RWPE2 (cell line): ENCODE results near the gene CDC42.

Source experiments
- ATAC-seq: fragments of 200-7000 bp; cut with Tn5 transposase; 3 replicates; pipeline ENCODE4 v1.9.1; 2021; ENCODE audit warnings: low read depth
- DNase-seq: peaks from one replicate; pipeline ENCODE4 v3.0.0-alpha.2; 2020; ENCODE audit warnings: low spot score
- H3K27ac ChIP-seq: fragments of 450-650 bp; 2 replicates; pipeline ENCODE4 v1.5.1; 2017; ENCODE audit warnings: mild to moderate bottlenecking; ENCODE audit not compliant: poor library complexity, severe bottlenecking
- H3K27me3 ChIP-seq: fragments of 250-450 bp; sonication (Bioruptor Pico); 2 replicates; pipeline ENCODE4 v1.5.1; 2021; ENCODE audit warnings: mild to moderate bottlenecking, moderate library complexity; ENCODE audit not compliant: insufficient read depth, poor library complexity, severe bottlenecking
- H3K36me3 ChIP-seq: fragments of 250-450 bp; sonication (Bioruptor Pico); 2 replicates; pipeline ENCODE4 v1.5.1; 2020; ENCODE audit warnings: low read depth, mild to moderate bottlenecking, moderate library complexity
- H3K4me1 ChIP-seq: fragments of 250-450 bp; sonication (Bioruptor Pico); 2 replicates; pipeline ENCODE4 v1.5.1; 2021; ENCODE audit warnings: mild to moderate bottlenecking, moderate library complexity; ENCODE audit not compliant: insufficient read depth, poor library complexity, severe bottlenecking
- H3K4me3 ChIP-seq: fragments of 250-450 bp; sonication (Bioruptor Pico); 2 replicates; pipeline ENCODE4 v1.5.1; 2021; ENCODE audit warnings: mild to moderate bottlenecking, moderate library complexity; ENCODE audit not compliant: severe bottlenecking
- H3K9me3 ChIP-seq: fragments of 250-450 bp; sonication (Bioruptor Pico); 2 replicates; pipeline ENCODE4 v1.5.1; 2021; ENCODE audit warnings: mild to moderate bottlenecking, moderate library complexity; ENCODE audit not compliant: severe bottlenecking
- CTCF ChIP-seq: fragments of 450-650 bp; IDR thresholded peaks from one replicate; pipeline ENCODE4 v1.5.1; 2017; ENCODE audit warnings: mild to moderate bottlenecking, moderate library complexity; ENCODE audit not compliant: poor library complexity, severe bottlenecking

The CDC42 gene

GRCh38 chr1:22098752-22099151, 46.2 kb downstream of the CDC42 start:
- no peak for TF ChIP-seq CTCF
- ATAC-seq (no peak), DNase-seq (no peak)
- Histone ChIP-seq H3K27ac (no peak overlapping the region), H3K9me3 (no peaks in the 10 kb centered on the region), H3K27me3 (no peaks in the 10 kb centered on the region), H3K4me3 (no peak overlapping the region), H3K4me1 (no peaks in the 10 kb centered on the region), H3K36me3 (peaks cover 79% of the 10 kb centered on the region)

DNA sequence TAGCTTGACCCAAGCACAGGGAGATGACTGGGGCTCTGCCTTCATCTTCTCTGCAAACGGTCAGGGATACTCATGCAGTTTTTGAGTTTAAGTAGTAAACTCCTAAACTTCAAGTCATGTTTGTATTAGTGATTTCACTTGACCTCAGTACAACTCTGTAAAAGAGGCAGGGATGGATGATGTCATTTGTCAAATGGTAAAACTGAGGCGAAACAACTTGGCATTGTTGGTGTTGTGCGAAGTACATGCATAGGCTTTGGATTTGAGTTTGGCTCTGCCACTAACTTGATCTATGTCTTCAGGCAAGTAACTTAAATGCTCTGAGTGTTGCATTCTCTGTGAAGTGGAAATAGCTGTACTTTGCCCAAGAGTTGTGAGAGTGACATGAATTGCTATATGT, 47.7 kb downstream of the CDC42 start:
- DNase-seq (no peak), ATAC-seq (no peak)
- H3K4me3 ChIP-seq = no peak overlapping the region
- H3K4me1 ChIP-seq = no peaks in the 10 kb centered on the region
- H3K27me3 ChIP-seq = no peaks in the 10 kb centered on the region
- no peak overlapping the region for H3K27ac ChIP-seq
- H3K9me3 ChIP-seq = no peaks in the 10 kb centered on the region
- TF ChIP-seq CTCF = no peak
- H3K36me3 ChIP-seq = peaks cover 76% of the 10 kb centered on the region

DNA sequence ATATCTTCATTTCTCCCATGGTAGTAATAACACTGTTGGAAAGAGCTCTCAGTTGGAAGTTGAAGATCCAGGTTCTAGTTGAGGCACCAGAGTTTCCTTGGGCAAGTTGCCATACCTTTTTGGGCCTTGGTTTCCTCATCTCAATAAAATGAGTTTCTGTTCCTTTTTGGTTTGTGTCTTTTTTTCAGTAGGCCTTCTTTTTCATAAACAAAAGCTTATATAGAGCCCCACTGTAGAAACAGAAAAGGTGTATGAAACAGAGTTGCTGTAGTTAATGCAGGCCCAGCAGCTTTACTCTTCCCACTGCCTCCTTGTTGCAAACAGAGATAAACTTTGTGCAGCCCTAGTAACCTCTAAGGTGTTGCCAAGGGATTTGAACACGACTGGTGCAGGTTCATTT, 48.7 kb downstream of the CDC42 start:
- Histone ChIP-seq H3K36me3 (peaks cover 76% of the 10 kb centered on the region), H3K27ac (no peak overlapping the region), H3K4me3 (no peak overlapping the region), H3K4me1 (no peaks in the 10 kb centered on the region), H3K9me3 (no peaks in the 10 kb centered on the region), H3K27me3 (no peaks in the 10 kb centered on the region)
- DNase-seq (no peak), ATAC-seq (no peak)
- TF ChIP-seq CTCF = no peak

DNA sequence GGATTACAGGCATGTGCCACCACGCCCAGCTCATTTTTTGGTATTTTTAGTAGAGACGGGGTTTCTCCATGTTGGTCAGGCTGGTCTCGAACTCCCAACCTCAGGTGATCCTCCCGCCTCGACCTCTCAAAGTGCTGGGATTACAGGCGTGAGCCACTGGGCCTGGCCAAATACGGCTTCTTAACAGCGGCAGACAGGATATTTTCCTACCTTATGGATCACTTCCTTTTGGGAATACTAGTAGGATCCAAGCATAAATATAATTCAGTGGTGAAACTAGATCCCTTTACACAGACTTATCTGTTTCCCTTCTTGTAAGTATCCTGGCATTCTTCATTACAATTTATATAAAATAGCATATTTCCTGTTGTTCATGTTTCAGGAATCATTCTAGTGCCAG, 49.5 kb downstream of the CDC42 start:
- peaks cover 73% of the 10 kb centered on the region for H3K36me3 ChIP-seq
- ATAC-seq = no peak
- no peak overlapping the region for H3K4me3 ChIP-seq

GRCh38 chr1:22102746-22103145, 50.2 kb downstream of the CDC42 start:
- Histone ChIP-seq H3K27me3 (no peaks in the 10 kb centered on the region), H3K4me1 (no peaks in the 10 kb centered on the region), H3K4me3 (no peak overlapping the region), H3K36me3 (peaks cover 71% of the 10 kb centered on the region), H3K9me3 (no peaks in the 10 kb centered on the region), H3K27ac (no peak overlapping the region)
- DNase-seq = no peak
- no peak for TF ChIP-seq CTCF
- no peak for ATAC-seq

More for the DNA sequence above, 49.5 kb downstream of the CDC42 start:
- DNase-seq = no peak
- H3K27me3 ChIP-seq = no peaks in the 10 kb centered on the region
- H3K4me1 ChIP-seq = no peaks in the 10 kb centered on the region
- no peaks in the 10 kb centered on the region for H3K9me3 ChIP-seq
- H3K27ac ChIP-seq = no peak overlapping the region
- no peak for TF ChIP-seq CTCF
